Stimulated activated CD8-positive, alpha-beta memory T cell treated with anti-CD3 and anti-CD28 coated beads, Interleukin-4, amount 100 ng/mL, for 4 hours (primary cell): ENCODE measurements around the gene DHCR7.

Experiments
- DNase-seq, 2 donors: peaks; one replicate each; pipeline ENCODE4 v3.0.0-alpha.2; 2020; ENCODE audit warnings: low read depth in 2 of 2, low spot score in 1 of 2

The DHCR7 gene

GRCh38 chr11:71478528-71478840 lies 30.3 kb upstream of the DHCR7 start:
- no peak for DNase-seq

GRCh38 chr11:71477641-71478527 lies 29.7 kb upstream of the DHCR7 start:
- no peak for DNase-seq

- DNase-seq: no peak
These were observed 28.9 kb upstream of the DHCR7 start for GRCh38 chr11:71476926-71477640.

- DNase-seq: no peak
These were observed 27.8 kb upstream of the DHCR7 start for GRCh38 chr11:71476031-71476430.

GRCh38 chr11:71474771-71475483 lies 26.7 kb upstream of the DHCR7 start:
- no peak for DNase-seq

GRCh38 chr11:71474141-71474770 lies 26.1 kb upstream of the DHCR7 start:
- DNase-seq: no peak

- DNase-seq: no peak
These were observed 25.5 kb upstream of the DHCR7 start for GRCh38 chr11:71473793-71474080.

GRCh38 chr11:71472941-71473792 lies 25.0 kb upstream of the DHCR7 start:
- DNase-seq: no peak

- DNase-seq: no peak
These were observed 24.2 kb upstream of the DHCR7 start for GRCh38 chr11:71472357-71472885.

- no peak for DNase-seq
These were observed 22.8 kb upstream of the DHCR7 start for GRCh38 chr11:71470946-71471345.

- DNase-seq: no peak
These were observed 19.0 kb upstream of the DHCR7 start for GRCh38 chr11:71467164-71467563.

GRCh38 chr11:71466358-71466757 lies 18.2 kb upstream of the DHCR7 start:
- no peak for DNase-seq

- DNase-seq: no peak
These were observed 16.9 kb upstream of the DHCR7 start for GRCh38 chr11:71465054-71465453.

GRCh38 chr11:71463331-71464211 lies 15.4 kb upstream of the DHCR7 start:
- no peak for DNase-seq

- no peak for DNase-seq
These were observed 14.5 kb upstream of the DHCR7 start for GRCh38 chr11:71462726-71463125.

- DNase-seq: no peak
These were observed 13.5 kb upstream of the DHCR7 start for GRCh38 chr11:71461696-71462095.

- DNase-seq: no peak
These were observed 11.7 kb upstream of the DHCR7 start for GRCh38 chr11:71459767-71460320.

GRCh38 chr11:71459076-71459766 lies 11.0 kb upstream of the DHCR7 start:
- DNase-seq: no peak
